Activated naive CD4-positive, alpha-beta T cell treated with anti-CD3 and anti-CD28 coated beads for 36 hours (primary cell): Measurements from ENCODE around the gene RNF212. TPM values are rescaled to one million over a fixed set of nuclear protein-coding genes. Genes with fewer than 3 reads are reported as not detected.

Experiments
- CTCF ChIA-PET: fragments of 350-600 bp; sonication (Branson Sonifier 250); formaldehyde crosslinking; loops from one replicate; lab custom pipeline; 2021; ENCODE audit warnings: antibody characterized with exemption; lab: Charles Lee
- DNase-seq: peaks from one replicate; pipeline ENCODE4 v3.0.0-alpha.2; 2020
- H3K27ac Mint-ChIP-seq: one replicate; pipeline ENCODE4 v1.8.0; 2021; ENCODE audit warnings: mild to moderate bottlenecking, mixed read lengths
- H3K27me3 Mint-ChIP-seq: one replicate; pipeline ENCODE4 v1.8.0; 2021; ENCODE audit warnings: low read depth, mixed read lengths
- H3K36me3 Mint-ChIP-seq: one replicate; pipeline ENCODE4 v1.8.0; 2021; ENCODE audit warnings: low read depth, mixed read lengths
- H3K4me1 Mint-ChIP-seq: one replicate; pipeline ENCODE4 v1.8.0; 2021; ENCODE audit warnings: low read depth, mixed read lengths
- H3K4me3 Mint-ChIP-seq: one replicate; pipeline ENCODE4 v1.8.0; 2021; ENCODE audit warnings: mild to moderate bottlenecking, moderate library complexity, mixed read lengths
- H3K9me3 Mint-ChIP-seq: one replicate; pipeline ENCODE4 v1.8.0; 2021; ENCODE audit warnings: mixed read lengths
- intact Hi-C: fragments of 100-400 bp; cut with micrococcal nuclease; formaldehyde crosslinking; loops from one replicate; pipeline ENCODE4 v1.15.1; 2023
- total RNA-seq, 2 experiments: library from RNA; stranded (reverse); gene quantifications; one replicate each; pipeline ENCODE4 v1.2.3, GENCODE V29; 2021

The RNF212 gene
- total RNA-seq, 2 experiments from 2014 or later = 0.98 to 2.2 TPM

- Mint-ChIP-seq H3K4me1 (no peaks in the 10 kb centered on the region), H3K36me3 (no peaks in the 10 kb centered on the region), H3K27ac (no peak overlapping the region), H3K27me3 (no peaks in the 10 kb centered on the region), H3K9me3 (no peaks in the 10 kb centered on the region), H3K4me3 (no peak overlapping the region)
- no peak for DNase-seq
- CTCF ChIA-PET = no interaction called here
- intact Hi-C loops = no loop called here
Measured at GRCh38 chr4:1031346-1031745, 82.0 kb downstream of the RNF212 start.

GRCh38 chr4:1030559-1030958 is 82.8 kb downstream of the RNF212 start:
- DNase-seq = no peak
- Mint-ChIP-seq H3K27me3 (no peaks in the 10 kb centered on the region), H3K4me3 (no peak overlapping the region), H3K4me1 (peaks cover 4% of the 10 kb centered on the region), H3K36me3 (peaks cover under 1% of the 10 kb centered on the region), H3K9me3 (no peaks in the 10 kb centered on the region), H3K27ac (no peak overlapping the region)
- CTCF ChIA-PET = no interaction called here
- intact Hi-C loops = no loop called here

- Mint-ChIP-seq H3K27me3 (no peaks in the 10 kb centered on the region), H3K9me3 (no peaks in the 10 kb centered on the region), H3K27ac (no peak overlapping the region), H3K4me1 (peaks cover 4% of the 10 kb centered on the region), H3K4me3 (no peak overlapping the region), H3K36me3 (peaks cover 5% of the 10 kb centered on the region)
- no peak for DNase-seq
- CTCF ChIA-PET = no interaction called here
- intact Hi-C loops = no loop called here
Measured at GRCh38 chr4:1030031-1030430, 83.3 kb downstream of the RNF212 start.

- Mint-ChIP-seq H3K36me3 (peaks cover 5% of the 10 kb centered on the region), H3K27ac (no peak overlapping the region), H3K4me3 (no peak overlapping the region), H3K4me1 (peaks cover 4% of the 10 kb centered on the region), H3K27me3 (no peaks in the 10 kb centered on the region), H3K9me3 (no peaks in the 10 kb centered on the region)
- CTCF ChIA-PET = no interaction called here
- DNase-seq = no peak
- intact Hi-C loops = no loop called here
Measured at GRCh38 chr4:1029529-1029928, 83.8 kb downstream of the RNF212 start.

GRCh38 chr4:1028574-1029220 is 84.7 kb downstream of the RNF212 start:
- CTCF ChIA-PET = no interaction called here
- H3K36me3 Mint-ChIP-seq = peaks cover 5% of the 10 kb centered on the region
- H3K9me3 Mint-ChIP-seq = no peaks in the 10 kb centered on the region
- H3K4me1 Mint-ChIP-seq = peaks cover 4% of the 10 kb centered on the region
- DNase-seq = no peak
- no peak overlapping the region for H3K27ac Mint-ChIP-seq
- H3K4me3 Mint-ChIP-seq = no peak overlapping the region
- intact Hi-C loops = no loop called here
- H3K27me3 Mint-ChIP-seq = no peaks in the 10 kb centered on the region

- Mint-ChIP-seq H3K27ac (no peak overlapping the region), H3K4me3 (no peak overlapping the region), H3K9me3 (no peaks in the 10 kb centered on the region), H3K27me3 (no peaks in the 10 kb centered on the region), H3K36me3 (peaks cover 5% of the 10 kb centered on the region), H3K4me1 (peaks cover 4% of the 10 kb centered on the region)
- no peak for DNase-seq
- CTCF ChIA-PET = no interaction called here
- intact Hi-C loops = no loop called here
Measured at GRCh38 chr4:1027915-1028238, 85.5 kb downstream of the RNF212 start.

GRCh38 chr4:1027219-1027914 is 86.0 kb downstream of the RNF212 start:
- intact Hi-C loops = no loop called here
- Mint-ChIP-seq H3K27ac (no peak overlapping the region), H3K4me3 (no peak overlapping the region), H3K27me3 (no peaks in the 10 kb centered on the region), H3K36me3 (peaks cover 5% of the 10 kb centered on the region), H3K9me3 (no peaks in the 10 kb centered on the region), H3K4me1 (peaks cover 4% of the 10 kb centered on the region)
- CTCF ChIA-PET = no interaction called here
- no peak for DNase-seq

GRCh38 chr4:1026115-1026514 is 87.2 kb downstream of the RNF212 start:
- CTCF ChIA-PET = no interaction called here
- no peaks in the 10 kb centered on the region for H3K9me3 Mint-ChIP-seq
- H3K27me3 Mint-ChIP-seq = no peaks in the 10 kb centered on the region
- peak; percentile 48 for DNase-seq
- H3K4me3 Mint-ChIP-seq = no peak overlapping the region
- intact Hi-C loops = no loop called here
- H3K36me3 Mint-ChIP-seq = peaks cover 5% of the 10 kb centered on the region
- H3K4me1 Mint-ChIP-seq = peaks cover 4% of the 10 kb centered on the region
- H3K27ac Mint-ChIP-seq = no peak overlapping the region

- H3K27ac Mint-ChIP-seq = no peak overlapping the region
- peaks cover 6% of the 10 kb centered on the region for H3K4me1 Mint-ChIP-seq
- intact Hi-C loops = no loop called here
- H3K27me3 Mint-ChIP-seq = no peaks in the 10 kb centered on the region
- H3K36me3 Mint-ChIP-seq = peaks cover 5% of the 10 kb centered on the region
- DNase-seq = no peak
- H3K4me3 Mint-ChIP-seq = no peak overlapping the region
- no peaks in the 10 kb centered on the region for H3K9me3 Mint-ChIP-seq
- CTCF ChIA-PET = no interaction called here
Measured at GRCh38 chr4:1024882-1025545, 88.3 kb downstream of the RNF212 start.

- Mint-ChIP-seq H3K9me3 (no peaks in the 10 kb centered on the region), H3K4me3 (no peak overlapping the region), H3K4me1 (peaks cover 7% of the 10 kb centered on the region), H3K27ac (no peak overlapping the region), H3K27me3 (no peaks in the 10 kb centered on the region), H3K36me3 (peaks cover 5% of the 10 kb centered on the region)
- CTCF ChIA-PET = no interaction called here
- intact Hi-C loops = no loop called here
- no peak for DNase-seq
Measured at GRCh38 chr4:1023895-1024740, 89.2 kb downstream of the RNF212 start.

GRCh38 chr4:1023075-1023640 is 90.2 kb downstream of the RNF212 start:
- no peaks in the 10 kb centered on the region for H3K9me3 Mint-ChIP-seq
- H3K27me3 Mint-ChIP-seq = no peaks in the 10 kb centered on the region

GRCh38 chr4:1022739-1023066 is 90.7 kb downstream of the RNF212 start:
- intact Hi-C loops = no loop called here
- DNase-seq = no peak
- Mint-ChIP-seq H3K4me1 (peaks cover 7% of the 10 kb centered on the region), H3K27ac (no peak overlapping the region), H3K4me3 (no peak overlapping the region), H3K9me3 (no peaks in the 10 kb centered on the region), H3K36me3 (peaks cover 5% of the 10 kb centered on the region), H3K27me3 (no peaks in the 10 kb centered on the region)
- CTCF ChIA-PET = no interaction called here

More at GRCh38 chr4:1023075-1023640, 90.2 kb downstream of the RNF212 start:
- no peak overlapping the region for H3K27ac Mint-ChIP-seq
- intact Hi-C loops = no loop called here
- CTCF ChIA-PET = no interaction called here
- peaks cover 5% of the 10 kb centered on the region for H3K36me3 Mint-ChIP-seq
- no peak overlapping the region for H3K4me3 Mint-ChIP-seq
- peaks cover 7% of the 10 kb centered on the region for H3K4me1 Mint-ChIP-seq
- no peak for DNase-seq
